ENCODE measurements around the gene CDK5RAP2. TPM values are rescaled to one million over a fixed set of nuclear protein-coding genes. Genes with fewer than 3 reads are reported as not detected.
A peak's percentile ranks its signal among the peaks of the same experiment; 100 is the strongest.

Gene CDK5RAP2
- total and polyA plus RNA-seq, 9 of the 15 experiments (the other 6 are each of a cell fraction or from before 2014, with no cell fraction given): 19.9 to 68.8 (median 42.2) TPM

GRCh38 chr9:120621941-120622340 lies 42.0 kb upstream of the CDK5RAP2 start:
- intact Hi-C loops (cut with micrococcal nuclease) (loop anchor here (2.0 kb wide), 1 partner anchor 91 kb away; no protein-coding TSS in a partner anchor), in situ Hi-C loops (cut with MboI) (loop anchor here (25.0 kb wide), 1 partner anchor 315 kb away; the partner anchor contains the start of gene TRAF1)
- FAIRE-seq (no peak), ATAC-seq (no peak), DNase-seq (ENCODE audit: extremely low read depth in 1 of 4, low spot score in 3 of 4) (no peak)
- Histone ChIP-seq H3K9me1 (ENCODE audit: control insufficient read depth, insufficient read depth, low read length) (no peaks in the 10 kb centered on the region), H3K79me2 (ENCODE audit: control insufficient read depth, insufficient read depth, low read length) (no peaks in the 10 kb centered on the region), H3K4me1 (replicated peaks in 1 of 2; ENCODE audit: control insufficient read depth in 2 of 2, insufficient read depth in 2 of 2, low read length in 2 of 2) (no peaks in the 10 kb centered on the region), H3K9ac (ENCODE audit: insufficient read depth in 1 of 2, low read depth in 2 of 2, low read length in 2 of 2) (no peak overlapping the region), H3K9me3 (replicated peaks; ENCODE audit: control insufficient read depth, insufficient read depth, low read depth, low read length) (no peaks in the 10 kb centered on the region), H3K27me3 (ENCODE audit: control insufficient read depth in 2 of 2, insufficient read depth in 2 of 2, low read length in 2 of 2) (no peaks in the 10 kb centered on the region), H3K36me3 (ENCODE audit: control insufficient read depth, insufficient read depth, low read length) (no peaks in the 10 kb centered on the region), H3K27ac (ENCODE audit: extremely low read depth, low read depth, low read length) (no peak overlapping the region), H4K20me1 (replicated peaks; ENCODE audit: control insufficient read depth, insufficient read depth, low read length) (no peaks in the 10 kb centered on the region), H2AFZ (ENCODE audit: low read depth, low read length) (no peak overlapping the region), H3K4me3 (no peak overlapping the region), H3K4me2 (ENCODE audit: insufficient read depth, low read length) (no peak overlapping the region)
- TF ChIP-seq PRDM10 (IDR thresholded peaks at IDR 0.05; ENCODE audit: partially characterized antibody): no peak
- 0 out of 2 replicates have a peak, but pooled peaks have one; percentile 15 for TF ChIP-seq MAFF (IDR thresholded peaks at IDR 0.05; ENCODE audit: low read length)
- TF ChIP-seq POLR3A (IDR thresholded peaks at IDR 0.05; ENCODE audit: borderline replicate concordance, extremely low read depth, insufficient read depth, insufficient read length): no peak
- peak; percentile 63 for TF ChIP-seq ZNF316 (IDR thresholded peaks at IDR 0.05)
- TF ChIP-seq C11orf30 (IDR thresholded peaks at IDR 0.05; ENCODE audit: low read depth): peak; percentile 35; the same call in 1 of the 2 replicates
- BruUV-seq (replicated peaks): no TSS peak
- POLR2A ChIA-PET: no interaction called here
- CTCF ChIA-PET (ENCODE audit: low intra/inter-chr PET ratio): no interaction called here
- WGBS (ENCODE audit: insufficient coverage, low coverage, missing lambda C conversion rate): 77% methylated on average over 1 of the region's 1 CpG

Measured in K562 (cell line).